ENCODE measurements around the gene POMT1. TPM values are rescaled to one million over a fixed set of nuclear protein-coding genes. Genes with fewer than 3 reads are reported as not detected.

POMT1 gene
- total and polyA plus RNA-seq, 2 of the 8 experiments (the other 6 are each of a cell fraction or from before 2014, with no cell fraction given) = 22.3 to 33.2 TPM

- TF ChIP-seq SIN3A (conservative IDR thresholded peaks at IDR 0.05 in 1 of 2, IDR thresholded peaks at IDR 0.05 in 1 of 2; ENCODE audit: low read depth in 1 of 2, low read length in 2 of 2) (no peak), CTCF (IDR thresholded peaks at IDR 0.05; ENCODE audit: control extremely low read depth in 1 of 3, insufficient read depth in 1 of 3, low read depth in 1 of 3, low read length in 3 of 3) (no peak)
Measured at GRCh38 chr9:131469951-131470350, 32.8 kb upstream of the POMT1 start (continued).
